Caco-2 (cell line): ENCODE results near the gene ZNF90. TPM values are rescaled to one million over a fixed set of nuclear protein-coding genes. Genes with fewer than 3 reads are reported as not detected.
"Not testable (repeated sequence)": the region's sequence is repeated elsewhere in the genome, so short reads cannot be mapped to it uniquely, and the experiment has no call there.

ENCODE experiments used
- BruUV-seq: library from RNA; stranded (reverse); fragments of 400-500 nt; replicated peaks from 2 replicates; lab custom pipeline; 2021; lab: Mats Ljungman, UMichigan
- CTCF ChIA-PET: fragments of 300-600 bp; sonication (Branson Sonifier 250); formaldehyde crosslinking; loops from one replicate; lab custom pipeline; 2022; ENCODE audit warnings: antibody characterized with exemption; lab: Charles Lee
- POLR2A ChIA-PET: fragments of 300-600 bp; sonication (Branson Sonifier 250); formaldehyde crosslinking; loops from one replicate; lab custom pipeline; 2022; ENCODE audit warnings: antibody characterized with exemption; lab: Charles Lee
- DNase-seq, 2 experiments: peaks; one replicate each; pipeline versions ENCODE4 v3.0.0 to v3.0.0-alpha.2; 2020 to 2022
- H3K27me3 ChIP-seq: replicated peaks from 2 replicates; pipeline ENCODE4 v1.6.0; 2011; ENCODE audit warnings: low read length; ENCODE audit not compliant: control insufficient read depth, insufficient read depth
- H3K36me3 ChIP-seq: 2 replicates; pipeline ENCODE4 v1.5.1; 2011; ENCODE audit warnings: low read length; ENCODE audit not compliant: control insufficient read depth, insufficient read depth
- H3K4me1 ChIP-seq: fragments of 250-450 bp; sonication (Bioruptor Pico); 2 replicates; pipeline ENCODE4 v1.5.1; 2020; ENCODE audit warnings: mild to moderate bottlenecking
- H3K4me3 ChIP-seq: 2 replicates; pipeline ENCODE4 v1.5.1; 2011; ENCODE audit warnings: low read depth, mild to moderate bottlenecking, control low read depth, low read length
- H3K9me3 ChIP-seq: fragments of 250-450 bp; sonication (Bioruptor Pico); 2 replicates; pipeline ENCODE4 v1.5.1; 2020; ENCODE audit warnings: mild to moderate bottlenecking, moderate library complexity
- H3K27ac Mint-ChIP-seq: one replicate; pipeline ENCODE4 v1.8.0; 2022; ENCODE audit warnings: mixed read lengths; ENCODE audit not compliant: unreplicated experiment
- H3K27me3 Mint-ChIP-seq: one replicate; pipeline ENCODE4 v1.8.0; 2022; ENCODE audit warnings: mixed read lengths; ENCODE audit not compliant: insufficient read depth, unreplicated experiment
- H3K36me3 Mint-ChIP-seq: one replicate; pipeline ENCODE4 v1.8.0; 2022; ENCODE audit warnings: mild to moderate bottlenecking, mixed read lengths; ENCODE audit not compliant: insufficient read depth, unreplicated experiment
- H3K4me1 Mint-ChIP-seq: one replicate; pipeline ENCODE4 v1.8.0; 2022; ENCODE audit warnings: low read depth, mixed read lengths; ENCODE audit not compliant: unreplicated experiment
- H3K4me3 Mint-ChIP-seq: one replicate; pipeline ENCODE4 v1.8.0; 2022; ENCODE audit warnings: mild to moderate bottlenecking, moderate library complexity, mixed read lengths; ENCODE audit not compliant: unreplicated experiment
- H3K9me3 Mint-ChIP-seq: one replicate; pipeline ENCODE4 v1.8.0; 2022; ENCODE audit warnings: mixed read lengths; ENCODE audit not compliant: unreplicated experiment
- CTCF ChIP-seq, 2 experiments: fragments of 200-600 bp in 1 of 2; IDR thresholded peaks; 1 replicate in 1 of 2; 2 replicates in 1 of 2; pipeline versions ENCODE4 v1.5.1 to v1.8.0; 2011 to 2022; ENCODE audit warnings: antibody characterized with exemption in 1 of 2, control low read depth in 1 of 2, inconsistent platforms in 1 of 2, low read depth in 1 of 2, low read length in 1 of 2, mild to moderate bottlenecking in 1 of 2, moderate library complexity in 1 of 2; ENCODE audit not compliant: insufficient read depth in 1 of 2, severe bottlenecking in 1 of 2, unreplicated experiment in 1 of 2
- intact Hi-C: fragments of 100-400 bp; cut with micrococcal nuclease; formaldehyde crosslinking; loops from one replicate; pipeline ENCODE4 v1.10.0; 2022; ENCODE audit not compliant: unreplicated experiment
- total RNA-seq: library from RNA; stranded (reverse); gene quantifications from 2 replicates; pipeline ENCODE4 v1.2.3, GENCODE V29; 2022

The ZNF90 gene
- total RNA-seq, 1 experiment from 2014 or later, result 7.1 TPM

- Mint-ChIP-seq H3K4me3 (no peak overlapping the region), H3K9me3 (peaks cover 13% of the 10 kb centered on the region), H3K4me1 (no peaks in the 10 kb centered on the region), H3K36me3 (peaks cover 11% of the 10 kb centered on the region), H3K27me3 (no peaks in the 10 kb centered on the region), H3K27ac (no peak overlapping the region)
- intact Hi-C loops, result no loop called here
- POLR2A ChIA-PET, result no interaction called here
- no TSS peak for BruUV-seq
- DNase-seq, result no peak
- Histone ChIP-seq H3K9me3 (0 out of 2 replicates have a peak, but pooled peaks cover 9% of the 10 kb centered on the region), H3K36me3 (no peaks in the 10 kb centered on the region), H3K4me3 (no peak overlapping the region), H3K27me3 (no peaks in the 10 kb centered on the region), H3K4me1 (no peaks in the 10 kb centered on the region)
- no peak for TF ChIP-seq CTCF (IDR thresholded peaks at IDR 0.05; ENCODE audit: insufficient read depth in 1 of 2, low read depth in 1 of 2, low read length in 1 of 2, severe bottlenecking in 1 of 2, unreplicated experiment in 1 of 2)
- CTCF ChIA-PET, result no interaction called here
Observed at GRCh38 chr19:20080656-20081055, 2.9 kb downstream of the ZNF90 start.

- Mint-ChIP-seq H3K36me3 (peaks cover 11% of the 10 kb centered on the region), H3K9me3 (peaks cover 16% of the 10 kb centered on the region), H3K4me3 (peak overlapping the region; percentile 49)
- BruUV-seq, H3K27me3 Mint-ChIP-seq, H3K27me3 ChIP-seq, H3K36me3 ChIP-seq, H3K9me3 ChIP-seq, H3K4me1 Mint-ChIP-seq, POLR2A ChIA-PET, CTCF ChIA-PET, H3K4me1 ChIP-seq, H3K4me3 ChIP-seq, intact Hi-C loops, H3K27ac Mint-ChIP-seq: not testable (repeated sequence)
- DNase-seq, result peak; percentile 5 to 59
Observed at GRCh38 chr19:20082232-20082833, 4.5 kb downstream of the ZNF90 start.

- DNase-seq, H3K4me3 ChIP-seq, POLR2A ChIA-PET, H3K27me3 ChIP-seq, H3K4me1 ChIP-seq, intact Hi-C loops, BruUV-seq, H3K27ac Mint-ChIP-seq, H3K4me1 Mint-ChIP-seq, H3K9me3 ChIP-seq, H3K27me3 Mint-ChIP-seq, CTCF ChIA-PET, H3K36me3 ChIP-seq: not testable (repeated sequence)
- peaks cover 21% of the 10 kb centered on the region for H3K9me3 Mint-ChIP-seq
- H3K4me3 Mint-ChIP-seq, result peak overlapping the region; percentile 49
- H3K36me3 Mint-ChIP-seq, result peaks cover 11% of the 10 kb centered on the region
Observed at GRCh38 chr19:20082876-20083275, 5.1 kb downstream of the ZNF90 start.

GRCh38 chr19:20102097-20102496, 24.3 kb downstream of the ZNF90 start:
- no peak overlapping the region for H3K27ac Mint-ChIP-seq
- H3K4me1 ChIP-seq, result no peaks in the 10 kb centered on the region
- H3K27me3 Mint-ChIP-seq, result no peaks in the 10 kb centered on the region
- intact Hi-C loops, result no loop called here
- DNase-seq, result no peak
- H3K4me1 Mint-ChIP-seq, result no peaks in the 10 kb centered on the region
- ChIA-PET CTCF (no interaction called here), POLR2A (no interaction called here)
- H3K9me3 ChIP-seq, result peaks cover 7% of the 10 kb centered on the region; the same call in 1 of the 2 replicates
- no peak overlapping the region for H3K4me3 ChIP-seq
- H3K9me3 Mint-ChIP-seq, result peaks cover 18% of the 10 kb centered on the region
- H3K27me3 ChIP-seq, result no peaks in the 10 kb centered on the region
- TF ChIP-seq CTCF (IDR thresholded peaks at IDR 0.05; ENCODE audit: insufficient read depth in 1 of 2, low read depth in 1 of 2, low read length in 1 of 2, severe bottlenecking in 1 of 2, unreplicated experiment in 1 of 2), result no peak
- no peak overlapping the region for H3K4me3 Mint-ChIP-seq
- peaks cover 17% of the 10 kb centered on the region for H3K36me3 Mint-ChIP-seq
- no TSS peak for BruUV-seq
- no peaks in the 10 kb centered on the region for H3K36me3 ChIP-seq
